PC-9 (cell line): ENCODE data around the gene TP53I11. TPM values are rescaled to one million over a fixed set of nuclear protein-coding genes. Genes with fewer than 3 reads are reported as not detected.

Experiments
- BruUV-seq: library from RNA; stranded (reverse); fragments of 400-500 nt; replicated peaks from 2 replicates; lab custom pipeline; 2021; lab: Mats Ljungman, UMichigan
- CTCF ChIA-PET: fragments of 300-600 bp; sonication (Branson Sonifier 250); formaldehyde crosslinking; loops from one replicate; lab custom pipeline; 2022; ENCODE audit warnings: antibody characterized with exemption; lab: Charles Lee
- POLR2A ChIA-PET: fragments of 300-600 bp; sonication (Branson Sonifier 250); formaldehyde crosslinking; loops from one replicate; lab custom pipeline; 2022; ENCODE audit warnings: antibody characterized with exemption; ENCODE audit not compliant: unreplicated experiment; lab: Charles Lee
- DNase-seq, 2 experiments: peaks; one replicate each; pipeline versions ENCODE4 v3.0.0 to v3.0.0-alpha.2; 2015 to 2022; ENCODE audit warnings: mixed read lengths in 1 of 2
- H2AFZ ChIP-seq: fragments of 200-600 bp; sonication (generic); 2 replicates; pipeline ENCODE4 v1.8.1; 2017; ENCODE audit warnings: antibody characterized with exemption
- H3F3A ChIP-seq: fragments of 200-600 bp; sonication (generic); 2 replicates; pipeline ENCODE4 v1.8.1; 2017; ENCODE audit warnings: antibody characterized with exemption, mild to moderate bottlenecking, low read depth; ENCODE audit not compliant: insufficient read depth
- H3K27ac ChIP-seq: fragments of 200-600 bp; sonication (generic); 2 replicates; pipeline ENCODE4 v1.6.1; 2016; ENCODE audit warnings: mixed run types
- H3K27me3 ChIP-seq: fragments of 200-600 bp; sonication (generic); 2 replicates; pipeline ENCODE4 v1.6.1; 2016; ENCODE audit warnings: low read depth, mixed run types; ENCODE audit not compliant: insufficient read depth
- H3K36me3 ChIP-seq: fragments of 200-600 bp; sonication (generic); 2 replicates; pipeline ENCODE4 v1.6.1; 2016; ENCODE audit warnings: low read depth, mixed run types
- H3K4me1 ChIP-seq: fragments of 200-600 bp; sonication (generic); replicated peaks from 2 replicates; pipeline ENCODE4 v1.6.1; 2016; ENCODE audit warnings: mixed run types; ENCODE audit not compliant: insufficient read depth
- H3K4me2 ChIP-seq: fragments of 200-600 bp; sonication (generic); 2 replicates; pipeline ENCODE4 v1.6.1; 2017; ENCODE audit warnings: mixed run types
- H3K4me3 ChIP-seq: fragments of 200-600 bp; sonication (generic); 2 replicates; pipeline ENCODE4 v1.6.1; 2016; ENCODE audit warnings: mixed run types
- H3K79me2 ChIP-seq: fragments of 200-600 bp; sonication (generic); 2 replicates; pipeline ENCODE4 v1.6.1; 2017; ENCODE audit warnings: low read depth, mixed run types
- H3K9me2 ChIP-seq: fragments of 200-600 bp; sonication (generic); 2 replicates; pipeline ENCODE4 v1.8.1; 2017; ENCODE audit warnings: mild to moderate bottlenecking; ENCODE audit not compliant: insufficient read depth
- H3K9me3 ChIP-seq: fragments of 200-600 bp; sonication (generic); 2 replicates; pipeline ENCODE4 v1.8.1; 2016; ENCODE audit warnings: low read depth; ENCODE audit not compliant: insufficient read depth
- H4K20me1 ChIP-seq: fragments of 200-600 bp; sonication (generic); 2 replicates; pipeline ENCODE4 v1.8.1; 2017; ENCODE audit not compliant: insufficient read depth
- CTCF ChIP-seq: fragments of 200-600 bp; sonication (generic); conservative IDR thresholded peaks from 2 replicates; pipeline ENCODE4 v1.6.1; 2017; ENCODE audit warnings: mixed run types, antibody characterized with exemption, mild to moderate bottlenecking, moderate library complexity
- EZH2 ChIP-seq: fragments of 200-600 bp; sonication (generic); IDR thresholded peaks from 2 replicates; pipeline ENCODE4 v1.8.0; 2017; ENCODE audit warnings: antibody characterized with exemption, low read depth
- intact Hi-C: fragments of 100-400 bp; cut with micrococcal nuclease; formaldehyde crosslinking; loops from one replicate; pipeline ENCODE4 v1.10.0; 2022; ENCODE audit not compliant: unreplicated experiment
- total RNA-seq: library from RNA; stranded (reverse); gene quantifications from 2 replicates; pipeline ENCODE4 v1.2.3, GENCODE V29; 2021

TP53I11 gene
- total RNA-seq, 1 experiment from 2014 or later: 0.46 TPM

GRCh38 chr11:44997566-44997965 is 46.9 kb upstream of the TP53I11 start:
- no peak overlapping the region for H3K27ac ChIP-seq
- H3K4me2 ChIP-seq: no peak overlapping the region
- no peaks in the 10 kb centered on the region for H3K9me3 ChIP-seq
- no peaks in the 10 kb centered on the region for H3K4me1 ChIP-seq
- H4K20me1 ChIP-seq: no peaks in the 10 kb centered on the region
- H2AFZ ChIP-seq: no peak overlapping the region
- ChIA-PET CTCF (no interaction called here), POLR2A (no interaction called here)
- no peak overlapping the region for H3K4me3 ChIP-seq
- no peak for DNase-seq
- no peaks in the 10 kb centered on the region for H3F3A ChIP-seq
- H3K79me2 ChIP-seq: no peaks in the 10 kb centered on the region
- no peaks in the 10 kb centered on the region for H3K36me3 ChIP-seq
- BruUV-seq: no TSS peak
- intact Hi-C loops: no loop called here
- H3K27me3 ChIP-seq: peaks cover 31% of the 10 kb centered on the region
- no peaks in the 10 kb centered on the region for H3K9me2 ChIP-seq
- TF ChIP-seq EZH2 (no peak), CTCF (no peak)

DNA sequence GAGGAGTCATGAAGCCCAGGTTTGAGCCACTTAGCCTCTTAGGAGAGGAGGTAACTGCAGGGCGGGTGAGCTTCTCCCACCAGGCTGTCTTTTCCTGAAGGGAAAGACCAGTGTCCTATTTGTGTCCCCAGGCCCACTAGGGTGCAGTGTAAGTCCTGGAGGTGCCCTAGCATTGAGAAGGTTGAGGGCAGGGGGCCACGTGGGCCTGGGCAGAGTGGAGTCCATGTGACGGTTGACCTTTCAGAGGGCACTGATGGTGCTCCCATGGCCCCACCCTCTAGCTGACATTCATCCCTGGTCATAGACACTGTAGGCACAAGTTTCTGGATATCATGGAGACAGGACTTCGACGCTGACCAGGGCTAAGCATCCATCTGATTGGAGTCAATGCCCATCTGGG is 44.1 kb upstream of the TP53I11 start:
- POLR2A ChIA-PET: no interaction called here
- TF ChIP-seq CTCF (no peak), EZH2 (no peak)
- CTCF ChIA-PET: interaction anchor here (0.9 kb wide), 1 partner anchor 117 kb away, joined by 6 read pairs; no protein-coding TSS in a partner anchor
- Histone ChIP-seq H3K9me2 (no peaks in the 10 kb centered on the region), H3K27ac (no peak overlapping the region), H4K20me1 (no peaks in the 10 kb centered on the region), H3K79me2 (no peaks in the 10 kb centered on the region), H3K27me3 (peaks cover 49% of the 10 kb centered on the region), H3K36me3 (no peaks in the 10 kb centered on the region), H3K4me2 (no peak overlapping the region), H2AFZ (no peak overlapping the region), H3K9me3 (no peaks in the 10 kb centered on the region), H3K4me3 (no peak overlapping the region), H3F3A (no peaks in the 10 kb centered on the region), H3K4me1 (no peaks in the 10 kb centered on the region)
- BruUV-seq: no TSS peak
- intact Hi-C loops: no loop called here
- peak in 1 of 2 experiments; percentile 21 for DNase-seq

DNA sequence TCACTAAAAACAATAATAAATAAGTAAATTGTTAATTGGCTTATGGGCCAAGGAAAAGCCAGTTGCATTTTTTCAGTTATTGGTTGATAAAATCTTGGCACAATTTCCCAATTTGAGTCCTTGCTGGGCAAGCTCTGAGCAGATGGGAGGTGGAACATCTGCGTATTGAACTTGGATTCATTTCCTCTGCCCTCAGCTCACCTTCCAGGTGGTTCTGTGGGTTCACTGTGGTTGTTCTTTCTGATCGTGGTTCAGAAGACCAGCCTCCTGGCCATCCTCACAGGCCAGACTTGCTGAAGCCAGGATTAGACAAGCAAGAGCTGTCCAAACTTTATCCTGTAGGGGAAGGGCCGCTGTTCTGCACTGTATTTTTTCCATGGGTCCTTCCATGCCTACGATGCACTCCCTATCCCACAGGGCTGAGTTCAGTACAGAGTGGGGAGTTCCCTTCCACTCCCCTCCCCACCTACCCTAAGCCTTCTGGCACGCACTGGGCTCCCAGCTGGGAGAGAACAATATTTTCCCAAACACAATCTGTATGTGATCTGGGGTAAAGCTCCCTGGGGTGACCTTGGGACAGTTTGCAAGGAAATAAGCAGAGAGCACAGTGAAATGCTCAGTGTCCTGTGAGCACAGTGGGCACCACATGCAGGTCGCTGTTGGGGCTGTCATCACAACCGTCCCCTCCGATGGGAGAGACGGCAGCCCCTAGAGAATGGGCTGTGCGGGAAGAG is 43.5 kb upstream of the TP53I11 start:
- BruUV-seq: no TSS peak
- Histone ChIP-seq H2AFZ (no peak overlapping the region), H3K4me2 (no peak overlapping the region), H3K27me3 (peaks cover 44% of the 10 kb centered on the region), H3K4me3 (no peak overlapping the region), H3K4me1 (no peaks in the 10 kb centered on the region), H3K36me3 (no peaks in the 10 kb centered on the region), H3K79me2 (no peaks in the 10 kb centered on the region), H3F3A (no peaks in the 10 kb centered on the region), H4K20me1 (no peaks in the 10 kb centered on the region), H3K9me3 (no peaks in the 10 kb centered on the region), H3K9me2 (no peaks in the 10 kb centered on the region), H3K27ac (no peak overlapping the region)
- TF ChIP-seq CTCF (no peak), EZH2 (no peak)
- no peak for DNase-seq
- POLR2A ChIA-PET: no interaction called here
- CTCF ChIA-PET: no interaction called here
- intact Hi-C loops: no loop called here
